K562 (cell line): ENCODE measurements around the gene FBL. TPM values are rescaled to one million over a fixed set of nuclear protein-coding genes. Genes with fewer than 3 reads are reported as not detected.

Experiments
- DACH1 ChIP-seq: fragments of 450-650 bp; IDR thresholded peaks from 2 replicates; pipeline ENCODE4 v1.6.1; 2018; ENCODE audit not compliant: partially characterized antibody
- EHMT2 ChIP-seq: fragments of 450-650 bp; IDR thresholded peaks from 2 replicates; pipeline ENCODE4 v1.6.1; 2018; ENCODE audit warnings: antibody characterized with exemption
- EP400 ChIP-seq: fragments of 450-650 bp; IDR thresholded peaks from 2 replicates; pipeline ENCODE4 v1.6.1; 2017; ENCODE audit warnings: antibody characterized with exemption, mild to moderate bottlenecking, moderate library complexity
- FOXK2 ChIP-seq, 2 experiments: fragments of 450-650 bp; IDR thresholded peaks in 1 of 2; conservative IDR thresholded peaks in 1 of 2; 2 replicates each; pipeline ENCODE4 v1.6.1; 2016; ENCODE audit warnings: low read depth in 2 of 2, mild to moderate bottlenecking in 1 of 2
- GTF2E2 ChIP-seq: fragments of 200-800 bp; sonication (Bioruptor generic); IDR thresholded peaks from 2 replicates; pipeline ENCODE4 v1.6.1; 2016; ENCODE audit warnings: missing genetic modification characterization, missing compliant biosample characterization
- HDAC3 ChIP-seq: fragments of 450-650 bp; IDR thresholded peaks from 2 replicates; pipeline ENCODE4 v1.6.1; 2018; ENCODE audit warnings: borderline replicate concordance, mild to moderate bottlenecking, moderate library complexity; ENCODE audit not compliant: partially characterized antibody
- LEF1 ChIP-seq: fragments of 450-650 bp; IDR thresholded peaks from 2 replicates; pipeline ENCODE4 v1.6.1; 2016; ENCODE audit warnings: mild to moderate bottlenecking
- NFATC3 ChIP-seq: fragments of 450-650 bp; IDR thresholded peaks from 2 replicates; pipeline ENCODE4 v1.6.1; 2017; ENCODE audit warnings: mild to moderate bottlenecking
- NFE2 ChIP-seq: IDR thresholded peaks from 2 replicates; pipeline ENCODE4 v1.6.1; 2014; ENCODE audit warnings: antibody characterized with exemption, low read depth
- PHB ChIP-seq: fragments of 250-450 bp; sonication (Bioruptor Pico); IDR thresholded peaks from 2 replicates; pipeline ENCODE4 v1.5.0; 2021
- PRDM10 ChIP-seq: fragments of 450-650 bp; IDR thresholded peaks from 2 replicates; pipeline ENCODE4 v1.6.1; 2018; ENCODE audit not compliant: partially characterized antibody
- RBM34 ChIP-seq: fragments of 200-400 bp; formaldehyde crosslinking; IDR thresholded peaks from 2 replicates; pipeline ENCODE4 v1.6.1; 2018; ENCODE audit warnings: low read length, borderline replicate concordance; ENCODE audit not compliant: insufficient read depth
- THAP7 ChIP-seq: fragments of 250-450 bp; sonication (Bioruptor Pico); IDR thresholded peaks from 2 replicates; pipeline ENCODE4 v1.5.0; 2021
- ZNF224 ChIP-seq: sonication (generic); formaldehyde crosslinking; IDR thresholded peaks from 2 replicates; pipeline ENCODE4 v1.8.0; 2022; ENCODE audit warnings: mild to moderate bottlenecking, missing genetic modification reagents
- polyA plus RNA-seq, 8 experiments: library from polyadenylated mRNA; depleted of rRNA in 4 of 8; stranded (reverse) in 5 of 8; unstranded in 3 of 8; fragments of >200 nt; fragmentation: Nextera tagmentation in 2 of 8; fragmentation: Illumina TruSeq in 1 of 8; extraction: Ambion mirVana in 2 of 8; extraction: Trizol in 1 of 8; gene quantifications; 2 replicates each; pipeline versions ENCODE4 v1.2.1 to v1.2.3, GENCODE V29; 2011 to 2014; ENCODE audit warnings: inconsistent platforms in 1 of 8, missing spikeins in 1 of 8
- total RNA-seq, 7 experiments: library from RNA; depleted of rRNA in 6 of 7; stranded (reverse); fragments of >200 nt in 6 of 7; fragmentation: Illumina TruSeq in 2 of 7; extraction: Trizol in 2 of 7; gene quantifications; 2 replicates each; pipeline versions ENCODE4 v1.2.1 to v1.2.3, GENCODE V29; 2011 to 2021; ENCODE audit warnings: low replicate concordance in 1 of 7
- TF ChIP-seq, protein P1 (sequence below): fragments of 450-650 bp; IDR thresholded peaks from 2 replicates; pipeline ENCODE4 v1.6.1; 2016; ENCODE audit warnings: mild to moderate bottlenecking, moderate library complexity

The FBL gene
- total and polyA plus RNA-seq, 9 of the 15 experiments (the other 6 are each of a cell fraction or from before 2014, with no cell fraction given) = 201 to 1,696 (median 696) TPM

DNA sequence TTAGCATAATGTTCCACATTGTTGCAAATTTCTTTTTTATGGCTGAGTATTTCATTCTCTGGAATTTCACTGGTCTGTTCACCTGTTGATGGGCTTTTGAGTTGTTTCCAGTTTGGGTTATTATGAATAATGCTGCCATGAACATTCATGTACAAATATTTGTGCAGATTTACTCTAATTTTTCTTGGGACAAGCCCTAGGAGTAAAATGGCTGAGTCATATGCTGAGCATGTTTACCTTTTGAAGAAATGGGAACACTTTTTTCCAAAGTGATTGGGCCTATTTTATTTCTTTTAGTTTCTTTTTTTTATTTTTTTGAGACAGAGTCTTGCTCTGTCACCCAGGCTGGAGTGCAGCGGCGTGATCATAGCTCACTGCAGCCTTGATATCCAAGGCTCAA is 4.7 kb upstream of the FBL start (continued):
- TF ChIP-seq, protein P1, sequence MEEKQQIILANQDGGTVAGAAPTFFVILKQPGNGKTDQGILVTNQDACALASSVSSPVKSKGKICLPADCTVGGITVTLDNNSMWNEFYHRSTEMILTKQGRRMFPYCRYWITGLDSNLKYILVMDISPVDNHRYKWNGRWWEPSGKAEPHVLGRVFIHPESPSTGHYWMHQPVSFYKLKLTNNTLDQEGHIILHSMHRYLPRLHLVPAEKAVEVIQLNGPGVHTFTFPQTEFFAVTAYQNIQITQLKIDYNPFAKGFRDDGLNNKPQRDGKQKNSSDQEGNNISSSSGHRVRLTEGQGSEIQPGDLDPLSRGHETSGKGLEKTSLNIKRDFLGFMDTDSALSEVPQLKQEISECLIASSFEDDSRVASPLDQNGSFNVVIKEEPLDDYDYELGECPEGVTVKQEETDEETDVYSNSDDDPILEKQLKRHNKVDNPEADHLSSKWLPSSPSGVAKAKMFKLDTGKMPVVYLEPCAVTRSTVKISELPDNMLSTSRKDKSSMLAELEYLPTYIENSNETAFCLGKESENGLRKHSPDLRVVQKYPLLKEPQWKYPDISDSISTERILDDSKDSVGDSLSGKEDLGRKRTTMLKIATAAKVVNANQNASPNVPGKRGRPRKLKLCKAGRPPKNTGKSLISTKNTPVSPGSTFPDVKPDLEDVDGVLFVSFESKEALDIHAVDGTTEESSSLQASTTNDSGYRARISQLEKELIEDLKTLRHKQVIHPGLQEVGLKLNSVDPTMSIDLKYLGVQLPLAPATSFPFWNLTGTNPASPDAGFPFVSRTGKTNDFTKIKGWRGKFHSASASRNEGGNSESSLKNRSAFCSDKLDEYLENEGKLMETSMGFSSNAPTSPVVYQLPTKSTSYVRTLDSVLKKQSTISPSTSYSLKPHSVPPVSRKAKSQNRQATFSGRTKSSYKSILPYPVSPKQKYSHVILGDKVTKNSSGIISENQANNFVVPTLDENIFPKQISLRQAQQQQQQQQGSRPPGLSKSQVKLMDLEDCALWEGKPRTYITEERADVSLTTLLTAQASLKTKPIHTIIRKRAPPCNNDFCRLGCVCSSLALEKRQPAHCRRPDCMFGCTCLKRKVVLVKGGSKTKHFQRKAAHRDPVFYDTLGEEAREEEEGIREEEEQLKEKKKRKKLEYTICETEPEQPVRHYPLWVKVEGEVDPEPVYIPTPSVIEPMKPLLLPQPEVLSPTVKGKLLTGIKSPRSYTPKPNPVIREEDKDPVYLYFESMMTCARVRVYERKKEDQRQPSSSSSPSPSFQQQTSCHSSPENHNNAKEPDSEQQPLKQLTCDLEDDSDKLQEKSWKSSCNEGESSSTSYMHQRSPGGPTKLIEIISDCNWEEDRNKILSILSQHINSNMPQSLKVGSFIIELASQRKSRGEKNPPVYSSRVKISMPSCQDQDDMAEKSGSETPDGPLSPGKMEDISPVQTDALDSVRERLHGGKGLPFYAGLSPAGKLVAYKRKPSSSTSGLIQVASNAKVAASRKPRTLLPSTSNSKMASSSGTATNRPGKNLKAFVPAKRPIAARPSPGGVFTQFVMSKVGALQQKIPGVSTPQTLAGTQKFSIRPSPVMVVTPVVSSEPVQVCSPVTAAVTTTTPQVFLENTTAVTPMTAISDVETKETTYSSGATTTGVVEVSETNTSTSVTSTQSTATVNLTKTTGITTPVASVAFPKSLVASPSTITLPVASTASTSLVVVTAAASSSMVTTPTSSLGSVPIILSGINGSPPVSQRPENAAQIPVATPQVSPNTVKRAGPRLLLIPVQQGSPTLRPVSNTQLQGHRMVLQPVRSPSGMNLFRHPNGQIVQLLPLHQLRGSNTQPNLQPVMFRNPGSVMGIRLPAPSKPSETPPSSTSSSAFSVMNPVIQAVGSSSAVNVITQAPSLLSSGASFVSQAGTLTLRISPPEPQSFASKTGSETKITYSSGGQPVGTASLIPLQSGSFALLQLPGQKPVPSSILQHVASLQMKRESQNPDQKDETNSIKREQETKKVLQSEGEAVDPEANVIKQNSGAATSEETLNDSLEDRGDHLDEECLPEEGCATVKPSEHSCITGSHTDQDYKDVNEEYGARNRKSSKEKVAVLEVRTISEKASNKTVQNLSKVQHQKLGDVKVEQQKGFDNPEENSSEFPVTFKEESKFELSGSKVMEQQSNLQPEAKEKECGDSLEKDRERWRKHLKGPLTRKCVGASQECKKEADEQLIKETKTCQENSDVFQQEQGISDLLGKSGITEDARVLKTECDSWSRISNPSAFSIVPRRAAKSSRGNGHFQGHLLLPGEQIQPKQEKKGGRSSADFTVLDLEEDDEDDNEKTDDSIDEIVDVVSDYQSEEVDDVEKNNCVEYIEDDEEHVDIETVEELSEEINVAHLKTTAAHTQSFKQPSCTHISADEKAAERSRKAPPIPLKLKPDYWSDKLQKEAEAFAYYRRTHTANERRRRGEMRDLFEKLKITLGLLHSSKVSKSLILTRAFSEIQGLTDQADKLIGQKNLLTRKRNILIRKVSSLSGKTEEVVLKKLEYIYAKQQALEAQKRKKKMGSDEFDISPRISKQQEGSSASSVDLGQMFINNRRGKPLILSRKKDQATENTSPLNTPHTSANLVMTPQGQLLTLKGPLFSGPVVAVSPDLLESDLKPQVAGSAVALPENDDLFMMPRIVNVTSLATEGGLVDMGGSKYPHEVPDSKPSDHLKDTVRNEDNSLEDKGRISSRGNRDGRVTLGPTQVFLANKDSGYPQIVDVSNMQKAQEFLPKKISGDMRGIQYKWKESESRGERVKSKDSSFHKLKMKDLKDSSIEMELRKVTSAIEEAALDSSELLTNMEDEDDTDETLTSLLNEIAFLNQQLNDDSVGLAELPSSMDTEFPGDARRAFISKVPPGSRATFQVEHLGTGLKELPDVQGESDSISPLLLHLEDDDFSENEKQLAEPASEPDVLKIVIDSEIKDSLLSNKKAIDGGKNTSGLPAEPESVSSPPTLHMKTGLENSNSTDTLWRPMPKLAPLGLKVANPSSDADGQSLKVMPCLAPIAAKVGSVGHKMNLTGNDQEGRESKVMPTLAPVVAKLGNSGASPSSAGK = no peak
- no peak for TF ChIP-seq THAP7
- TF ChIP-seq EP400 = no peak
- no peak for TF ChIP-seq NFATC3
- no peak for TF ChIP-seq PRDM10
- no peak for TF ChIP-seq EHMT2
- TF ChIP-seq FOXK2 (conservative IDR thresholded peaks at IDR 0.05 in 1 of 2, IDR thresholded peaks at IDR 0.05 in 1 of 2; ENCODE audit: low read depth in 2 of 2) = peak; percentile 79 to 80
- no peak for TF ChIP-seq LEF1
- no peak for TF ChIP-seq RBM34
- no peak for TF ChIP-seq HDAC3
- no peak for TF ChIP-seq GTF2E2 (tag)
- TF ChIP-seq NFE2 = peak; percentile 72
- TF ChIP-seq DACH1 = no peak
- no peak for TF ChIP-seq PHB (CRISPR knock-in tag)
- no peak for TF ChIP-seq ZNF224 (CRISPR knock-in tag)
